ENCODE measurements around the gene ROR1.

ROR1 gene

GRCh38 chr1:64046891-64047290, 273.1 kb downstream of the ROR1 start:
- DNase-seq (ENCODE audit: low spot score), result no peak
- in situ Hi-C loops (cut with MboI; ENCODE audit: low sequenced_read_pairs, unreplicated experiment), result no loop called here
- no peak for TF ChIP-seq CTCF (IDR thresholded peaks at IDR 0.05; ENCODE audit: borderline replicate concordance, control extremely low read depth, extremely low read depth, insufficient read depth, missing control alignments)

- DNase-seq (ENCODE audit: low spot score), result no peak
- in situ Hi-C loops (cut with MboI; ENCODE audit: low sequenced_read_pairs, unreplicated experiment), result no loop called here
- TF ChIP-seq CTCF (IDR thresholded peaks at IDR 0.05; ENCODE audit: borderline replicate concordance, control extremely low read depth, extremely low read depth, insufficient read depth, missing control alignments), result no peak
Observed at GRCh38 chr1:64047549-64047996, 273.8 kb downstream of the ROR1 start.

GRCh38 chr1:64049900-64050540, 276.2 kb downstream of the ROR1 start:
- no peak for TF ChIP-seq CTCF (IDR thresholded peaks at IDR 0.05; ENCODE audit: borderline replicate concordance, control extremely low read depth, extremely low read depth, insufficient read depth, missing control alignments)
- in situ Hi-C loops (cut with MboI; ENCODE audit: low sequenced_read_pairs, unreplicated experiment), result no loop called here
- DNase-seq (ENCODE audit: low spot score), result no peak

- no peak for TF ChIP-seq CTCF (IDR thresholded peaks at IDR 0.05; ENCODE audit: borderline replicate concordance, control extremely low read depth, extremely low read depth, insufficient read depth, missing control alignments)
- in situ Hi-C loops (cut with MboI; ENCODE audit: low sequenced_read_pairs, unreplicated experiment), result no loop called here
- DNase-seq (ENCODE audit: low spot score), result no peak
Observed at GRCh38 chr1:64050601-64051000, 276.8 kb downstream of the ROR1 start.

GRCh38 chr1:64051796-64052195, 278.0 kb downstream of the ROR1 start:
- DNase-seq (ENCODE audit: low spot score), result no peak
- TF ChIP-seq CTCF (IDR thresholded peaks at IDR 0.05; ENCODE audit: borderline replicate concordance, control extremely low read depth, extremely low read depth, insufficient read depth, missing control alignments), result no peak
- in situ Hi-C loops (cut with MboI; ENCODE audit: low sequenced_read_pairs, unreplicated experiment), result no loop called here

GRCh38 chr1:64052777-64053176, 279.0 kb downstream of the ROR1 start:
- no peak for TF ChIP-seq CTCF (IDR thresholded peaks at IDR 0.05; ENCODE audit: borderline replicate concordance, control extremely low read depth, extremely low read depth, insufficient read depth, missing control alignments)
- in situ Hi-C loops (cut with MboI; ENCODE audit: low sequenced_read_pairs, unreplicated experiment), result no loop called here

More at GRCh38 chr1:64052777-64053176, 279.0 kb downstream of the ROR1 start:
- no peak for DNase-seq (ENCODE audit: low spot score)
